ENCODE results near the gene MRPL40. TPM values are rescaled to one million over a fixed set of nuclear protein-coding genes. Genes with fewer than 3 reads are reported as not detected.

Gene MRPL40
- total and polyA plus RNA-seq, 2 donors (not counting 1 experiment from before 2014, with no cell fraction given) = 12.5 to 21.9 TPM

DNA sequence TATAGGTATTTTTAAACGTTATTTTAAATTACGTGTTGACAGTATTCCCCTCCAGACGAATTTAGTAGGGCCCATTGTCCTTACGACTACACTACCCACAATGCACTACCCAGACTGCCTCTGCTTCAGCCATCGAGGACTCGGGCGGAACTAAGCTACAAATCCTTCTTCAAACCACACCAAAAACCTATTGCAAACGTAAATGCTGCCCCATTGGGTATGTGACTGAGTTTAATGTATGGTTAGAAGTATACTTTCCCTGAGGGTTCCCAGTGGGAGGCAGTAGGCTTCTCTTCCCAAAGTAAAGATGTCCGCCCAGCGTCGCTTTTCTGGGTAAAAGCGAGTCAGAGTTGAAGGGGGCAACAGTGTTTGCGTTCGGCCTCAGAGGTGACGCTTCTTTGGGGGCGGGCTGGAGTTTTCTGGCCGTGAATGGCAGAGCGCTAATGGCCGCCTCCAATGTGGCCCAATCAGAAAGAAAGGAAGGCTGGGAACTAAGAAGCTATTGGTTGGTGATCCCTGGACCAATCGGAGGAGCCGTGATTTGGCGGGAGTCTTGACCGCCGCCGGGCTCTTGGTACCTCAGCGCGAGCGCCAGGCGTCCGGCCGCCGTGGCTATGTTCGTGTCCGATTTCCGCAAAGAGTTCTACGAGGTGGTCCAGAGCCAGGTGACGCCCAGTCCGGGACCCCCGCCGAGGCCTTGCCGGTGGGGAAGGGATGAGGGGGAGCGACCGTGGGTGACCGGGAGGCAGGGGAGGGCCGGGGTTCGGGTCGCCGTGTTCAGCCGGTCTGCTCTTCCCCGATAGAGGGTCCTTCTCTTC is 47.2 kb downstream of the MRPL40 start, which contains the start of gene CDC45:
CDC45 (plus strand) TSS at position 566 of the 818 bp plus-strand sequence; CDS start at position 615, 49 bp downstream.
- peaks cover 43% of the 10 kb centered on the region for H3K79me2 ChIP-seq (ENCODE audit: control insufficient read depth, insufficient read depth, low read length)
- H4K20me1 ChIP-seq (ENCODE audit: control insufficient read depth, insufficient read depth, low read length, poor library complexity, severe bottlenecking) = peaks cover 17% of the 10 kb centered on the region
- WGBS (ENCODE audit: insufficient coverage) = under 1% methylated on average over 42 of the region's 50 CpGs
- H3K4me2 ChIP-seq (replicated peaks; ENCODE audit: low read depth, low read length, poor library complexity, severe bottlenecking) = peak within 1 kb of the TSS; percentile 92
- DNase-seq (peak; percentile 98), ATAC-seq (ENCODE audit: low read depth) (peak; percentile 90)
- intact Hi-C loops (cut with micrococcal nuclease) = loop anchor here (1.0 to 2.0 kb wide), 10 partner anchors 32 to 357 kb away; partner anchors contain the start of genes C22orf39, CLTCL1, DGCR2 and ESS2
- H3K27ac ChIP-seq (ENCODE audit: low read length in 2 of 2) = peak within 1 kb of the TSS; percentile 98 to 100
- peak within 1 kb of the TSS; percentile 98 for H3K9ac ChIP-seq (ENCODE audit: low read length)
- peaks cover 16 to 20% of the 10 kb centered on the region in 2 donors for H3K4me1 ChIP-seq (ENCODE audit: control insufficient read depth in 2 of 2, insufficient read depth in 2 of 2, low read length in 2 of 2)
- TF ChIP-seq, protein P1, sequence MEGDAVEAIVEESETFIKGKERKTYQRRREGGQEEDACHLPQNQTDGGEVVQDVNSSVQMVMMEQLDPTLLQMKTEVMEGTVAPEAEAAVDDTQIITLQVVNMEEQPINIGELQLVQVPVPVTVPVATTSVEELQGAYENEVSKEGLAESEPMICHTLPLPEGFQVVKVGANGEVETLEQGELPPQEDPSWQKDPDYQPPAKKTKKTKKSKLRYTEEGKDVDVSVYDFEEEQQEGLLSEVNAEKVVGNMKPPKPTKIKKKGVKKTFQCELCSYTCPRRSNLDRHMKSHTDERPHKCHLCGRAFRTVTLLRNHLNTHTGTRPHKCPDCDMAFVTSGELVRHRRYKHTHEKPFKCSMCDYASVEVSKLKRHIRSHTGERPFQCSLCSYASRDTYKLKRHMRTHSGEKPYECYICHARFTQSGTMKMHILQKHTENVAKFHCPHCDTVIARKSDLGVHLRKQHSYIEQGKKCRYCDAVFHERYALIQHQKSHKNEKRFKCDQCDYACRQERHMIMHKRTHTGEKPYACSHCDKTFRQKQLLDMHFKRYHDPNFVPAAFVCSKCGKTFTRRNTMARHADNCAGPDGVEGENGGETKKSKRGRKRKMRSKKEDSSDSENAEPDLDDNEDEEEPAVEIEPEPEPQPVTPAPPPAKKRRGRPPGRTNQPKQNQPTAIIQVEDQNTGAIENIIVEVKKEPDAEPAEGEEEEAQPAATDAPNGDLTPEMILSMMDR (IDR thresholded peaks at IDR 0.05) = no peak
- TF ChIP-seq EZH2 (IDR thresholded peaks at IDR 0.05; ENCODE audit: borderline replicate concordance, insufficient read depth, low read depth, low read length, poor library complexity, severe bottlenecking) = no peak
- no peaks in the 10 kb centered on the region for H3K9me3 Mint-ChIP-seq (ENCODE audit: insufficient read depth)
- H3K27me3 Mint-ChIP-seq = no peaks in the 10 kb centered on the region
- peaks cover 4 to 8% of the 10 kb centered on the region in 2 experiments for H3K36me3 ChIP-seq (replicated peaks in 1 of 2; ENCODE audit: control extremely low read depth in 1 of 2, control insufficient read depth in 1 of 2, extremely low read depth in 1 of 2, insufficient read depth in 2 of 2, low read length in 1 of 2)
- H3K4me3 ChIP-seq (ENCODE audit: control extremely low read depth in 1 of 5, extremely low read depth in 1 of 5, insufficient read depth in 1 of 5, low read depth in 2 of 5, low read length in 4 of 5) = peak within 1 kb of the TSS; percentile 66 to 92 (median 83)
- no peaks in the 10 kb centered on the region for H3K27me3 ChIP-seq (replicated peaks in 1 of 4; ENCODE audit: control extremely low read depth in 1 of 4, control insufficient read depth in 3 of 4, insufficient read depth in 4 of 4, low read length in 3 of 4)
- H3K27ac Mint-ChIP-seq = peak within 1 kb of the TSS; percentile 100
- peaks cover 23% of the 10 kb centered on the region for H3K4me1 Mint-ChIP-seq
- CTCF ChIA-PET = interaction anchor here (0.7 to 5.5 kb wide), 7 partner anchors 13 to 335 kb away, joined by 3 to 29 read pairs (median 3); partner anchors contain the start of genes C22orf39 and ESS2
- H2AFZ ChIP-seq (ENCODE audit: insufficient read depth, low read depth, low read length, poor library complexity, severe bottlenecking) = peak within 1 kb of the TSS; percentile 92
- H3K4me3 Mint-ChIP-seq = peak within 1 kb of the TSS; percentile 98
- POLR2A ChIA-PET = interaction anchor here (0.5 to 2.2 kb wide), 8 partner anchors 32 to 1790 kb away, joined by 3 to 18 read pairs (median 5); partner anchors contain the start of genes C22orf39, CLTCL1, DGCR2 and ESS2
- no peaks in the 10 kb centered on the region for H3K9me3 ChIP-seq (ENCODE audit: control extremely low read depth in 1 of 3, control insufficient read depth in 2 of 3, insufficient read depth in 1 of 3, low read length in 2 of 3)
